Breast epithelium (tissue), 3 donors: Measurements from ENCODE around the gene KRT5.

Experiments
- POLR2AphosphoS5 ChIP-seq, 3 donors: sonication (generic); formaldehyde crosslinking; IDR thresholded peaks; one replicate each; pipeline ENCODE4 v1.6.1; 2017; ENCODE audit warnings: antibody characterized with exemption in 3 of 3
- TF ChIP-seq, protein P1 (sequence below), 3 donors: fragments of 450-650 bp; IDR thresholded peaks; one replicate each; pipeline ENCODE4 v1.5.1; 2016 to 2017; ENCODE audit warnings: antibody characterized with exemption in 3 of 3, mild to moderate bottlenecking in 3 of 3, moderate library complexity in 3 of 3

- TF ChIP-seq, protein P1, sequence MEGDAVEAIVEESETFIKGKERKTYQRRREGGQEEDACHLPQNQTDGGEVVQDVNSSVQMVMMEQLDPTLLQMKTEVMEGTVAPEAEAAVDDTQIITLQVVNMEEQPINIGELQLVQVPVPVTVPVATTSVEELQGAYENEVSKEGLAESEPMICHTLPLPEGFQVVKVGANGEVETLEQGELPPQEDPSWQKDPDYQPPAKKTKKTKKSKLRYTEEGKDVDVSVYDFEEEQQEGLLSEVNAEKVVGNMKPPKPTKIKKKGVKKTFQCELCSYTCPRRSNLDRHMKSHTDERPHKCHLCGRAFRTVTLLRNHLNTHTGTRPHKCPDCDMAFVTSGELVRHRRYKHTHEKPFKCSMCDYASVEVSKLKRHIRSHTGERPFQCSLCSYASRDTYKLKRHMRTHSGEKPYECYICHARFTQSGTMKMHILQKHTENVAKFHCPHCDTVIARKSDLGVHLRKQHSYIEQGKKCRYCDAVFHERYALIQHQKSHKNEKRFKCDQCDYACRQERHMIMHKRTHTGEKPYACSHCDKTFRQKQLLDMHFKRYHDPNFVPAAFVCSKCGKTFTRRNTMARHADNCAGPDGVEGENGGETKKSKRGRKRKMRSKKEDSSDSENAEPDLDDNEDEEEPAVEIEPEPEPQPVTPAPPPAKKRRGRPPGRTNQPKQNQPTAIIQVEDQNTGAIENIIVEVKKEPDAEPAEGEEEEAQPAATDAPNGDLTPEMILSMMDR (IDR thresholded peaks at IDR 0.05), result no peak
- TF ChIP-seq POLR2AphosphoS5 (IDR thresholded peaks at IDR 0.05), result no peak
These were observed 37.3 kb upstream of the KRT5 start for GRCh38 chr12:52557476-52557875.
